ENCODE results near the gene TP53RK.
A peak's percentile ranks its signal among the peaks of the same experiment; 100 is the strongest.

TP53RK gene

DNA sequence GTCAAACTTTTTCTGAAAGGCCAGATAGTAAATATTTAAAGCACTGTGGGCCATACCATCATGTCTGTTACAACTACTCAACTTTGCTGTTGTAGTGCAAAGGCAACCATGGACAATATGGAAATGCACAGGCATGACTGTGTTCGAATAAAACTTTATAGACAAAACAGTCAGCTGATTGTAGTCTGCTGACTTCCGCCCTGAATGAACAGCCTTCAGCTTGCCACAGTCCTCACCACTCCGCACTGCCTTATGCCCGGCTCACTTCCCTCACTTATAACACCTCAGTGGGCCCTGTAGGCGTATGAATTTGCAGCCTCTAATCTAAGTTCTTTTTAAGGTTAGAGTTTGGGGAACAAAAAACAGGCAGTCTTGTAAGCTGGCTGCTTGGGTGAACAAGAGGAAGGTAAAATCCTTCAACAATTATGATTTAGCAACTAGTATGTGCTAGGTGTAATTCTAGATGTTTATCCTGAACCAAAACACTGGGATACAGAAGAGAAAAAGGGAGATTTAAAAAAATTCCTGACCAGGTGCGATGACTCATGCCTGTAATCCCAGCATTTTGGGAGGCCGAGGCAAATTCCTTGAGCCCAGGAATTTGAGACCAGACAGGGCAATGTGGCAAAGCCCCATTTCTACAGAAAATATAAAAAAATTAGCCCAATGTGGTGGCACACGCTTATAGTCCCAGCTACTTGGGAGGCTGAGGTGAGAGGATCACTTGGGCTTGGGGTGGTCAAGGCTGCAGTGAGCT, 13.4 kb upstream of the TP53RK start:
- in situ Hi-C loops (cut with HindIII; ENCODE audit: low pct_unique_long_range_greater_than_20kb, low sequenced_read_pairs): no loop called here
- TF ChIP-seq JUND (IDR thresholded peaks at IDR 0.05; ENCODE audit: low read depth): no peak
- DNase-seq (ENCODE audit: low read depth in 1 of 2, low spot score in 1 of 2): no peak

DNA sequence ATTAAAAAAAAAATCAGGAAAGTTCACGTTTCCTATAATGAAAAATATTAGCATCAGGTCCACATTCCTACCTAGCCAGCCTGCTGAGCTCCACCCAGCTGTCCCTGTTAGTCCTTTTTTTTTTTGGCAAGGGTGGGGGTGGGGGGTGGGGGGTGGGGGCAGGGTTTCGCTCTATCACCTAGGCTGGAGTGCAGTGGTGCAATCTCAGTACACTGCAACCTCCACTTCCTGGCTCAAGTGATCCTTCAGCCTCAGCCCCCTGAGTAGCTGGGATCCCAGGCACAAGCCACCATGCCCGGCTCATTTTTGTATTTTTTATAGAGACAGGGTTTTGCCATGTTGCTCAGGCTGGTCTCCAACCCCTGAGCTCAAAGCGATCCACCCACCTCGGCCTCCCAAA, 12.7 kb upstream of the TP53RK start:
- in situ Hi-C loops (cut with HindIII; ENCODE audit: low pct_unique_long_range_greater_than_20kb, low sequenced_read_pairs): no loop called here
- no peak for TF ChIP-seq JUND (IDR thresholded peaks at IDR 0.05; ENCODE audit: low read depth)
- DNase-seq (ENCODE audit: low read depth in 1 of 2, low spot score in 1 of 2): no peak

GRCh38 chr20:46701556-46701955, 12.3 kb upstream of the TP53RK start:
- TF ChIP-seq JUND (IDR thresholded peaks at IDR 0.05; ENCODE audit: low read depth): no peak
- no peak for DNase-seq (ENCODE audit: low read depth in 1 of 2, low spot score in 1 of 2)
- in situ Hi-C loops (cut with HindIII; ENCODE audit: low pct_unique_long_range_greater_than_20kb, low sequenced_read_pairs): no loop called here

DNA sequence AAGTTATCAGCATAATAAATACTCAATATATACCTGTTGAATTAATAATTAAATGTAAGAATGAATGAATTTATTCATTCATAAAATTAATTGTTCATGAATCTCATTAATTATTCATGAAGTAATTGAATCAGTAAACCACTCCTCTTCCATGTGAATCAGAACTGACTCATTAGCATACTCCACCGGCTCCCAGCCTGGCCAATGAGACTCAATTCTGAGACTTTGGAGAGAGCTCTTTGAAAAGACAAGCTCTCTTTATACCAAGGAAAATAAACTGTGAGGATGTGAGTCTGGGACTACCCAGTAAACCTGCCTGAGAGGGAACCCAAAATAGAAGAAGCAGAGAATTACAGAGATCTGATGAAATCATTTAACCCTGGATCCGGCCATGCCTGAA, 11.8 kb upstream of the TP53RK start:
- TF ChIP-seq JUND (IDR thresholded peaks at IDR 0.05; ENCODE audit: low read depth): no peak
- in situ Hi-C loops (cut with HindIII; ENCODE audit: low pct_unique_long_range_greater_than_20kb, low sequenced_read_pairs): no loop called here
- no peak for DNase-seq (ENCODE audit: low read depth in 1 of 2, low spot score in 1 of 2)

- in situ Hi-C loops (cut with HindIII; ENCODE audit: low pct_unique_long_range_greater_than_20kb, low sequenced_read_pairs): no loop called here
- TF ChIP-seq JUND (IDR thresholded peaks at IDR 0.05; ENCODE audit: low read depth): no peak
- DNase-seq (ENCODE audit: low read depth in 1 of 2, low spot score in 1 of 2): no peak
These were observed 11.2 kb upstream of the TP53RK start for GRCh38 chr20:46700481-46700880.

GRCh38 chr20:46699651-46700359, 10.6 kb upstream of the TP53RK start:
- DNase-seq (ENCODE audit: low read depth in 1 of 2, low spot score in 1 of 2): peak in 1 of 2 experiments; percentile 78
- in situ Hi-C loops (cut with HindIII; ENCODE audit: low pct_unique_long_range_greater_than_20kb, low sequenced_read_pairs): no loop called here
- no peak for TF ChIP-seq JUND (IDR thresholded peaks at IDR 0.05; ENCODE audit: low read depth)

- in situ Hi-C loops (cut with HindIII; ENCODE audit: low pct_unique_long_range_greater_than_20kb, low sequenced_read_pairs): no loop called here
- no peak for TF ChIP-seq JUND (IDR thresholded peaks at IDR 0.05; ENCODE audit: low read depth)
- peak in 1 of 2 experiments; percentile 53 for DNase-seq (ENCODE audit: low read depth in 1 of 2, low spot score in 1 of 2)
These were observed 9.5 kb upstream of the TP53RK start for GRCh38 chr20:46698788-46699187.

DNA sequence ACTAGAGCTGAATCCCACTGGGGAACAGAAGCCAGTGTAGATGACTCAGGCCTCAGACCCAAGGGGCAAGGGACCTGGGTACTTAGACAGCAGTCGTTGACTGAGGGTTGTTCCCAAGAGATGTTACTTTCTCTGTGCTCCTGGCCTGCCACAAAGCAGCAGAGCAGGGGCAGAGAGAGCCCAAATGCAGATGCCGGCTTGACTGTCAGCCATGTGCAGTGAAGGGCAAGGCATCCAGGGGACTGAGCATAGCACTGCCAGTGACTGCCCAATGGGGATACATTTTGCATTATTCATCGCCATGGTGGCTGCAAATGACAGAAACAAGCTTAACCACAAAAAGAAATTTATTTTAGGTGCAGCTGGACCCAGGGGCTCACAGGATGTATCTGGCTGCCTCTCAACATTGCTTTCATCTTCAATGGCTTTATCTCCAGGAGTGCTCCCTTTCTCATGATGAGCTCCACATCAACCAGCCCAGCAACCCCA, 7.6 kb upstream of the TP53RK start:
- TF ChIP-seq JUND (IDR thresholded peaks at IDR 0.05; ENCODE audit: low read depth): no peak
- no peak for DNase-seq (ENCODE audit: low read depth in 1 of 2, low spot score in 1 of 2)
- in situ Hi-C loops (cut with HindIII; ENCODE audit: low pct_unique_long_range_greater_than_20kb, low sequenced_read_pairs): no loop called here

DNA sequence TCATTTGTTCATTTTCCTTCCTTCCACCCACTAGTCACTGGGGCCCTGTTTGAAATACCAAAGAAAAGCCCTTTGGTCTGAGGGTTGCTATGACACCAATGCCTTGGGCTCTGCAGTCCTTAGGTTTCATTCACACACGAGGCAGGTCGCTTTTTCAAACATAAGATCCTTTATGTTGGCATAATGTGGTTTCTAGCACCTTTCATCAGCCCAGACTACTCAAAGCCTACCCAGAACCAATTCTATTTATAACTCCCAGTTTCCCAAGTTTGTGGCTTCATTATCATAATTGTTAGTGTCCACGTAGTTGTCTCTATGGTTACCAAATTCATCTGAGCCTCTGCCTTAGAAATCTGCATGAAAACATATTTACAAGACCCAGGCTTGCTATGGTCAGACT, 6.6 kb upstream of the TP53RK start:
- peak in 1 of 2 experiments; percentile 46 for DNase-seq (ENCODE audit: low read depth in 1 of 2, low spot score in 1 of 2)
- TF ChIP-seq JUND (IDR thresholded peaks at IDR 0.05; ENCODE audit: low read depth): no peak
- in situ Hi-C loops (cut with HindIII; ENCODE audit: low pct_unique_long_range_greater_than_20kb, low sequenced_read_pairs): no loop called here

DNA sequence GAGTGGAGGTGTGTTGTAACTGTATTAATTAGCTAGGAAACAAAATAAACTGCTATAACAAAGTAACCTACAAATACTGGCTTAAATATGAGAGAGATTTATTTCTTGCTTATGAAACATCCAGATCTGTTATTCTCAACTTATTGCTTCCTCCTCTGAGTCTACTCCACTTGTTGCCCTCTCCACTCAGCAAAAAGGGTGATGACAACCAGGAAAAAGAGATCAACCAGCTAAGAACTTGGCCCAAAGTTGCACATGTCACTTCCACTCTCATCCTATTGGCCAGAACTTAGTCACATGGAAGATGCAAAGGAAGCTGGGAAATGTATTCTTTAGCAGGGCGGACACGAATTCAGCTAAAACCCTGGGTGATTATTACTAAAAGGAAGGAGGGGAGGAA, 5.2 kb upstream of the TP53RK start:
- DNase-seq (ENCODE audit: low read depth in 1 of 2, low spot score in 1 of 2): peak; percentile 40 to 81
- TF ChIP-seq JUND (IDR thresholded peaks at IDR 0.05; ENCODE audit: low read depth): no peak
- in situ Hi-C loops (cut with HindIII; ENCODE audit: low pct_unique_long_range_greater_than_20kb, low sequenced_read_pairs): no loop called here

GRCh38 chr20:46691196-46691595, 2.0 kb upstream of the TP53RK start:
- no peak for DNase-seq (ENCODE audit: low read depth in 1 of 2, low spot score in 1 of 2)
- no peak for TF ChIP-seq JUND (IDR thresholded peaks at IDR 0.05; ENCODE audit: low read depth)
- in situ Hi-C loops (cut with HindIII; ENCODE audit: low pct_unique_long_range_greater_than_20kb, low sequenced_read_pairs): no loop called here

DNA sequence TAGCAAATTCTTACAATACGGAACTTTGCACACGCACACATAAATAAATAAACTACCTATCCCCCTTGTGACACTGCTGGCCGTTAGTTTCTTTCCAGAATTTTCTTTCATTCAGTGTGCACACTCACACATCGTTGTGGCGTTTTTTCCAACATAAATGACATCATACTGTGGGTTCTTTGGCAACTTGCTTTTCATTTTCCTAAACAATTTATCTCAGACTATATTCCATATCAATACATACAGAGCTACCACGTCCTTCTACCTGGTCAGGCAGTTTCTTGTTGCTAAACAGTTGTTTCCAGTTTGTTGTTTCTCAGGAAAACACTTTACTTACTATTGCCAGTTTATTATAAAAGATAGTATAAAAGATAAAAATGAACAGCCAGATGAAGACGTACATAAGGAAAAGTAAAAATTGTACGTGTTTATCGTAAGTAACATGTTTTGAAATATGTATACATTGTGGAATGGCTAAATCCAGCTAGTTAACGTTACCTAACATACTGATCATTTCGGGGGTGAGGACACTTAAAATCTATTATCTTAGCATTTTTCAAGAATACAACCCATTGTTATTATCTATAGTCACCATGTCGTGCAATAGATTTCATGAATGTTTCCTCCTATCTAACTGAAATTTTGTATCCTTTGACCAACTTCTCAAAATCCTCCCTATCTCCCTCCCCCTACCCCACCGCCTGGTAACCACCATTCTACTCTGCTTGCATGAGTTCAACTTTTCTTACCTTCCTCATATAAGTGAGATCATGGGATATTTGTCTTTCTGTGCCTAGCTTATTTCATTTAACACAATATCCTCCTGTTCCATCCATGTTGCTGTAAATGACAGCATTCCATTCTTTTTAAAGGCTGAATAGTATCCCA, 1.2 kb upstream of the TP53RK start:
- no peak for TF ChIP-seq JUND (IDR thresholded peaks at IDR 0.05; ENCODE audit: low read depth)
- peak in 1 of 2 experiments; percentile 9 for DNase-seq (ENCODE audit: low read depth in 1 of 2, low spot score in 1 of 2)
- in situ Hi-C loops (cut with HindIII; ENCODE audit: low pct_unique_long_range_greater_than_20kb, low sequenced_read_pairs): no loop called here
